HepG2 (cell line): Measurements from ENCODE around the gene NOCT. TPM values are rescaled to one million over a fixed set of nuclear protein-coding genes. Genes with fewer than 3 reads are reported as not detected.

Experiments used
- DNMT1 ChIP-seq: sonication (generic); formaldehyde crosslinking; IDR thresholded peaks from 2 replicates; pipeline ENCODE4 v1.5.1; 2020; ENCODE audit warnings: mild to moderate bottlenecking, missing genetic modification reagents
- E2F5 ChIP-seq: sonication (generic); formaldehyde crosslinking; conservative IDR thresholded peaks from 2 replicates; pipeline ENCODE4 v1.4.0; 2020; ENCODE audit warnings: missing genetic modification reagents
- ELF4 ChIP-seq: sonication (generic); formaldehyde crosslinking; IDR thresholded peaks from 2 replicates; pipeline ENCODE4 v1.5.0; 2020; ENCODE audit warnings: missing genetic modification reagents, mild to moderate bottlenecking, moderate library complexity, borderline replicate concordance
- FOXK1 ChIP-seq: sonication (generic); formaldehyde crosslinking; IDR thresholded peaks from 2 replicates; pipeline ENCODE4 v1.4.0; 2020; ENCODE audit warnings: low read depth, missing genetic modification reagents, borderline replicate concordance
- GLI4 ChIP-seq: sonication (generic); formaldehyde crosslinking; IDR thresholded peaks from 2 replicates; pipeline ENCODE4 v1.5.1; 2020; ENCODE audit warnings: missing genetic modification reagents, mild to moderate bottlenecking, moderate library complexity, borderline replicate concordance
- KDM3A ChIP-seq: IDR thresholded peaks from 2 replicates; pipeline ENCODE4 v1.6.1; 2018; ENCODE audit warnings: low read depth, missing compliant biosample characterization
- KMT2A ChIP-seq: sonication (generic); formaldehyde crosslinking; IDR thresholded peaks from 2 replicates; pipeline ENCODE4 v1.4.0; 2020; ENCODE audit warnings: missing genetic modification reagents
- PAWR ChIP-seq: sonication (generic); formaldehyde crosslinking; IDR thresholded peaks from 2 replicates; pipeline ENCODE4 v1.4.0; 2020; ENCODE audit warnings: missing genetic modification reagents, mild to moderate bottlenecking, borderline replicate concordance
- PHF21A ChIP-seq: sonication (generic); formaldehyde crosslinking; IDR thresholded peaks from 2 replicates; pipeline ENCODE4 v1.5.0; 2020; ENCODE audit warnings: mild to moderate bottlenecking, missing genetic modification reagents
- RBFOX2 ChIP-seq: fragments of 200-400 bp; formaldehyde crosslinking; IDR thresholded peaks from 2 replicates; pipeline ENCODE4 v1.6.1; 2017; ENCODE audit warnings: low read depth, mild to moderate bottlenecking, low read length
- RCOR2 ChIP-seq: IDR thresholded peaks from 2 replicates; pipeline ENCODE4 v1.6.1; 2016; ENCODE audit warnings: missing biosample characterization, missing genetic modification reagents
- REPIN1 ChIP-seq: sonication (generic); formaldehyde crosslinking; IDR thresholded peaks from 2 replicates; pipeline ENCODE4 v1.8.0; 2022; ENCODE audit warnings: missing genetic modification reagents, low read depth, mild to moderate bottlenecking, borderline replicate concordance
- SMARCE1 ChIP-seq: fragments of 450-650 bp; IDR thresholded peaks from 2 replicates; pipeline ENCODE4 v1.6.1; 2017; ENCODE audit warnings: borderline replicate concordance
- ZBTB39 ChIP-seq: sonication (generic); formaldehyde crosslinking; IDR thresholded peaks from 2 replicates; pipeline ENCODE4 v1.5.0; 2020; ENCODE audit warnings: missing genetic modification reagents
- ZBTB4 ChIP-seq: sonication (generic); formaldehyde crosslinking; IDR thresholded peaks from 2 replicates; pipeline ENCODE4 v1.4.0; 2020; ENCODE audit warnings: missing genetic modification reagents, mild to moderate bottlenecking, borderline replicate concordance
- ZFAT ChIP-seq: sonication (generic); formaldehyde crosslinking; conservative IDR thresholded peaks from 2 replicates; pipeline ENCODE4 v1.8.1; 2023; ENCODE audit warnings: missing genetic modification reagents, inconsistent platforms
- ZMAT5 ChIP-seq: sonication (generic); formaldehyde crosslinking; IDR thresholded peaks from 2 replicates; pipeline ENCODE4 v1.5.0; 2020; ENCODE audit warnings: mild to moderate bottlenecking, low read depth, missing genetic modification reagents, borderline replicate concordance
- ZNF121 ChIP-seq: sonication (generic); formaldehyde crosslinking; IDR thresholded peaks from 2 replicates; pipeline ENCODE4 v1.5.0; 2020; ENCODE audit warnings: mild to moderate bottlenecking, missing genetic modification reagents
- ZNF264 ChIP-seq: sonication (generic); formaldehyde crosslinking; IDR thresholded peaks from 2 replicates; pipeline ENCODE4 v1.4.0; 2020; ENCODE audit warnings: missing genetic modification reagents
- ZNF547 ChIP-seq: sonication (generic); formaldehyde crosslinking; IDR thresholded peaks from 2 replicates; pipeline ENCODE4 v1.5.1; 2020; ENCODE audit warnings: mild to moderate bottlenecking, missing genetic modification reagents
- ZNF580 ChIP-seq: IDR thresholded peaks from 2 replicates; pipeline ENCODE4 v1.6.1; 2016; ENCODE audit warnings: low read depth, borderline replicate concordance
- ZNF816 ChIP-seq: sonication (generic); formaldehyde crosslinking; IDR thresholded peaks from 2 replicates; pipeline ENCODE4 v1.8.0; 2022; ENCODE audit warnings: missing genetic modification reagents, mild to moderate bottlenecking, borderline replicate concordance
- ZNF850 ChIP-seq: sonication (generic); formaldehyde crosslinking; conservative IDR thresholded peaks from 2 replicates; pipeline ENCODE4 v1.9.0; 2021; ENCODE audit warnings: mild to moderate bottlenecking, missing genetic modification reagents
- polyA plus RNA-seq, 8 experiments: library from polyadenylated mRNA; depleted of rRNA in 3 of 8; stranded (reverse) in 7 of 8; unstranded in 1 of 8; fragments of >200 nt; fragmentation: Illumina TruSeq in 4 of 8; extraction: Trizol in 4 of 8; gene quantifications; 2 replicates each; pipeline versions ENCODE4 v1.2.1 to v1.2.3, GENCODE V29; 2011 to 2016; ENCODE audit warnings: low read depth in 4 of 8, missing spikeins in 1 of 8, mixed read lengths in 1 of 8; ENCODE audit not compliant: insufficient read depth in 1 of 8
- total RNA-seq, 5 experiments: library from RNA; depleted of rRNA; stranded (reverse); fragments of >200 nt; fragmentation: Illumina TruSeq; extraction: Trizol; gene quantifications; 2 replicates each; pipeline ENCODE4 v1.2.3, GENCODE V29; 2016; ENCODE audit warnings: low read depth in 1 of 5

NOCT gene
- total and polyA plus RNA-seq, 2 of the 13 experiments (the other 11 are each of a cell fraction or from before 2014, with no cell fraction given) = 3.6 to 13.1 TPM

GRCh38 chr4:139082750-139083606, 67.4 kb downstream of the NOCT start (continued):
- TF ChIP-seq ZBTB4 (CRISPR knock-in tag) (no peak), E2F5 (CRISPR knock-in tag) (0 out of 2 replicates have a peak, but pooled peaks have one; percentile 49), ZNF547 (CRISPR knock-in tag) (no peak), SMARCE1 (no peak), ZNF121 (CRISPR knock-in tag) (peak; percentile 95), RCOR2 (CRISPR knock-in tag) (0 out of 2 replicates have a peak, but pooled peaks have one; percentile 13), KDM3A (CRISPR knock-in tag) (peak; percentile 33; the same call in 1 of the 2 replicates), ZNF850 (CRISPR knock-in tag) (no peak), PAWR (no peak), ZNF580 (CRISPR knock-in tag) (no peak), FOXK1 (CRISPR knock-in tag) (peak; percentile 100), GLI4 (CRISPR knock-in tag) (no peak), RBFOX2 (no peak), DNMT1 (no peak), ZNF264 (CRISPR knock-in tag) (no peak; the same call in 1 of the 2 replicates), ZMAT5 (CRISPR knock-in tag) (no peak), ELF4 (CRISPR knock-in tag) (peak; percentile 99), KMT2A (CRISPR knock-in tag) (peak; percentile 97), PHF21A (CRISPR knock-in tag) (peak; percentile 54), REPIN1 (CRISPR knock-in tag) (peak; percentile 70), ZFAT (CRISPR knock-in tag) (no peak), ZBTB39 (CRISPR knock-in tag) (no peak), ZNF816 (CRISPR knock-in tag) (no peak)
